NCI-H1694 treated with DMSO at 0.1 percent for 48 hours (cell line): ENCODE data around the gene FAM180A.

Source experiments
- DNase-seq: peaks from one replicate; lab custom pipeline; 2025; lab: John Stamatoyannopoulos, UW

Gene FAM180A

DNA sequence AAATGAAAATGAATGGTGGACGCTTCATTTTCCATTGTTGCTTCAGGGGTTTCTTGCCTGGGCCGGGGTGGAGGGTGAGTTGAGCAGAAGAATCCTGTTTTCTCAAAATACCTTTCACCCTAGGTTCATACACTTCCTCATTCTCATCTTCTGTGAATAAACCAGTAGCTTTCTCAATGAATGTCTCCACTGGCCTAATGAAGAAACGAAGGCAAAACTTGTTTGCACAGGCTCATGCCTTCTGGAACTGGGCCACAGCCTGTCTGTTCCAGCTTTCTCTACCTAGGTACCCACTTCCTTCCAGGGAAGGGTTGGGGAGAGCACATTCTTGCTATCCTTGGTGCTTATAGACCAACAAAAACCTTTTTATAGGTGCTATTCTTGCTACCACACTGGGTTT is 65.0 kb downstream of the FAM180A start:
- DNase-seq: no peak

DNA sequence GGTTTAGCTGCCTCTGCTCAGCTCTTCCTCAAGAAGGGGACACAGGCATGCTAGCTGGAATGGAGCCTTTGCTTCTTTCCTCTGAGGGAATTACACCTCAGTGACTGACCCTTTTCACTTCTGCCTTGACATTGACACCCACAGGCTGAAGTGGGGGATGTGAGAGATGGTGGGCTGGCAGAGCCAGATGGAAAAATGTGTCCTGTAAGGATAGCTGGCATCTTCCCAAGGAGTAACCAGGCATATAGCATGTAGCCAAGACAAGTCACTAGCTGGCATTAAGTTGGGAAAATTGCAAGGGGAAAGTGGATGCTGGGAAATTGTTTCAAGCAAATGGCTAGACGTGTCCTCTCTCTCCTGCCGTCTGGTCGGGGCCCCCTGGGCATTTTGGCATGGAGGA is 66.4 kb downstream of the FAM180A start:
- DNase-seq: no peak

DNA sequence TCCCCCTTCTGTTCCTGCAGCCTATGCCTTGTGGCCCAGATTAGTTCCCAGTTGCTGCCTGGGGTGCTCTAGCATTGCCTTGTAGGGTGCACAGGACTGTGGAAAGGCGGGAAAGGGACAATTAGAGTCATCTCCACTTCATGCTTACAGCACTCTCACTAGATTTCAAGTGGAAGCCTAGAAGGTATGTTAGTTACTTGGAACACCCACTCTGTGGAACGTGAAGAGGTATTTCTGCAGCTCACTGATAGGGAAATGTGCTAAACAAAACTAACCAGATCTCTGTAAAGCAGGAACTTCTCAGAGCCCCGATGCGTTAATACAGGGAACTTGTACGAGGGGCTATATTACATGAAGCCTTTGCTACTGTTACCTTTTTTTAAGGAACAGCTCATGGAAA is 66.9 kb downstream of the FAM180A start:
- no peak for DNase-seq
